ENCODE results near the gene ALDH1L1.

DNA sequence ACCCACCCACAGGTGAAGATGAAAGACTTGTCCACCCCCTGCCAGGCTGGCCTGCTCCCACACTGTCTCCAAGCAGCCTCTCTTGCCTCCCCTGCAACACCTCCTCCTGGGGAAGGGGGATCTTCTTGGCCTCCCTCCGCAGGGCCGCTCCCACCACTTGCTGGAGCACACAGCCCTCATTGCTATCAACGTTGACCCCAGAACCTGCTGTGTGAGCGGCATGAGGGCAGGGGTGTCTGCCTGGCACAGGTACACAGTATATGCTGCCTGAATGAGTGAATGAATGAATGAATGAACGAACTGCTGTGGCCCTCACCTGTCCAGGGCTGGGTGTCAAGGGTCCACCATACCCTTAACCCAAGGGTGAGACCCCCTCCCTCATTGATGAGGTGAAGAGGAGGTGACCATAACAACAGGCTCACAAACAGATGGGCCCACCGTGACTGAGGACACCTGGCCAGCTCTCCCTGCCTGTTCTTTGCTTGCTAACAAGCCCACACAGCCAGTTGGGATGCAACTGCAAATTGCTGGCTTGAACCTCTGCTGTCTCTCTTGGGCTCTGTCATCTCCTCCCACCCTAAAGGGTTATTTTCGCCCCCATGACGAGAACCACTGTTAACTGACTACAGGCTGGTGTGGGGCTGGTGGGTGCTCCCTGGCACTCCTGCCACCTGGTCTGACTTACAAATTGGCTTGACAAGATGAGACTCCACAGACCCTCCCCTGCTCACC lies 118.9 kb downstream of the ALDH1L1 start:
- TF ChIP-seq POLR2A (IDR thresholded peaks at IDR 0.05; ENCODE audit: extremely low read depth, insufficient read length): no peak
- TF ChIP-seq, protein P1, sequence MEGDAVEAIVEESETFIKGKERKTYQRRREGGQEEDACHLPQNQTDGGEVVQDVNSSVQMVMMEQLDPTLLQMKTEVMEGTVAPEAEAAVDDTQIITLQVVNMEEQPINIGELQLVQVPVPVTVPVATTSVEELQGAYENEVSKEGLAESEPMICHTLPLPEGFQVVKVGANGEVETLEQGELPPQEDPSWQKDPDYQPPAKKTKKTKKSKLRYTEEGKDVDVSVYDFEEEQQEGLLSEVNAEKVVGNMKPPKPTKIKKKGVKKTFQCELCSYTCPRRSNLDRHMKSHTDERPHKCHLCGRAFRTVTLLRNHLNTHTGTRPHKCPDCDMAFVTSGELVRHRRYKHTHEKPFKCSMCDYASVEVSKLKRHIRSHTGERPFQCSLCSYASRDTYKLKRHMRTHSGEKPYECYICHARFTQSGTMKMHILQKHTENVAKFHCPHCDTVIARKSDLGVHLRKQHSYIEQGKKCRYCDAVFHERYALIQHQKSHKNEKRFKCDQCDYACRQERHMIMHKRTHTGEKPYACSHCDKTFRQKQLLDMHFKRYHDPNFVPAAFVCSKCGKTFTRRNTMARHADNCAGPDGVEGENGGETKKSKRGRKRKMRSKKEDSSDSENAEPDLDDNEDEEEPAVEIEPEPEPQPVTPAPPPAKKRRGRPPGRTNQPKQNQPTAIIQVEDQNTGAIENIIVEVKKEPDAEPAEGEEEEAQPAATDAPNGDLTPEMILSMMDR (IDR thresholded peaks at IDR 0.05; ENCODE audit: low read depth, low read length): no peak
- TF ChIP-seq MAX (IDR thresholded peaks at IDR 0.05; ENCODE audit: low read depth, low read length): no peak
- no peak for TF ChIP-seq MYC (IDR thresholded peaks at IDR 0.05; ENCODE audit: low read depth, low read length)

Data from NB4 (cell line).